ENCODE measurements around the gene TMEM273. TPM values are rescaled to one million over a fixed set of nuclear protein-coding genes. Genes with fewer than 3 reads are reported as not detected.
A peak's percentile ranks its signal among the peaks of the same experiment; 100 is the strongest.

The TMEM273 gene
- total RNA-seq, 1 donor from 2014 or later: 63.1 TPM

DNA sequence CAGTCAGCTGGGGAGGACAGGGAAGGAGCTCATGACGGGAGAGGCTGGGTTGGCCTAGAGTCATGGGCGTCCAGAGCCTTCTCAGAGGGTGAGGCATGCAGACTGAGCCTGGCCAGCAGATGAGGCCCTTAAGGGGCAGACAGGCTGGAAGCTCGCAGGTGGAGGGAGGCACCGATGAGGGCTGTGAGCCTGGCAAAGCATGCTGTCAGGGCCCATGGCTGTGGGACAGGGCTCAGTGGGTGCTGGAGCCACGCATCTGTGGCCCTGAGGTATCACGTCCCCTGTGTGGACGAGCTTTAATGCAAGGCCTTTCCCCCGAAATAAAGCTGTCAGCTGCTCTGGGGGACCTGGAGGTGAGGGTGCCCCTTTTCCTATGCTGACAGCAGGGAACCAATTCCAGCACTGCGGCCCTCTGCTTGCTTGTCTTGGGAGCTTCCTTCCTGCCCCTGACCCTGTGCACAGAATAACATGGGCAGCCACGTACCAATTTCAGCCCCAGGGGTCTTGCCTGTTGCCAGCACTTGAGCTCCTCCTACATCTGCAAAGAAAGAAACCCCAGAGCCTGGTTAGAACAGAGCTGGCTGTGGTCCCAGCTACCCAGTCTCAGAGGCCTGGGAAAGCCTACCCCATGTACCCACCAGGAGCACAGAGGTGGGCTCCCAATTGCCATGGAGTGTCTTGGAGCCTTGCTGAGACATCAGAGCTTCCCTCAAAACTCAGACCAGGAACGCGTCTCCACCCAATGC is 20.6 kb downstream of the TMEM273 start:
- H3K9me3 ChIP-seq: no peaks in the 10 kb centered on the region
- no peaks in the 10 kb centered on the region for H3K27me3 ChIP-seq
- no peak for ATAC-seq
- TF ChIP-seq, protein P1, sequence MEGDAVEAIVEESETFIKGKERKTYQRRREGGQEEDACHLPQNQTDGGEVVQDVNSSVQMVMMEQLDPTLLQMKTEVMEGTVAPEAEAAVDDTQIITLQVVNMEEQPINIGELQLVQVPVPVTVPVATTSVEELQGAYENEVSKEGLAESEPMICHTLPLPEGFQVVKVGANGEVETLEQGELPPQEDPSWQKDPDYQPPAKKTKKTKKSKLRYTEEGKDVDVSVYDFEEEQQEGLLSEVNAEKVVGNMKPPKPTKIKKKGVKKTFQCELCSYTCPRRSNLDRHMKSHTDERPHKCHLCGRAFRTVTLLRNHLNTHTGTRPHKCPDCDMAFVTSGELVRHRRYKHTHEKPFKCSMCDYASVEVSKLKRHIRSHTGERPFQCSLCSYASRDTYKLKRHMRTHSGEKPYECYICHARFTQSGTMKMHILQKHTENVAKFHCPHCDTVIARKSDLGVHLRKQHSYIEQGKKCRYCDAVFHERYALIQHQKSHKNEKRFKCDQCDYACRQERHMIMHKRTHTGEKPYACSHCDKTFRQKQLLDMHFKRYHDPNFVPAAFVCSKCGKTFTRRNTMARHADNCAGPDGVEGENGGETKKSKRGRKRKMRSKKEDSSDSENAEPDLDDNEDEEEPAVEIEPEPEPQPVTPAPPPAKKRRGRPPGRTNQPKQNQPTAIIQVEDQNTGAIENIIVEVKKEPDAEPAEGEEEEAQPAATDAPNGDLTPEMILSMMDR (IDR thresholded peaks at IDR 0.05): no peak
- no peaks in the 10 kb centered on the region for H3K36me3 ChIP-seq
- H3K4me3 ChIP-seq: no peak overlapping the region
- H3K27ac ChIP-seq: no peak overlapping the region
- intact Hi-C loops (cut with DNase I): no loop called here
- no peak for DNase-seq
- peaks cover 3% of the 10 kb centered on the region for H3K4me1 ChIP-seq

DNA sequence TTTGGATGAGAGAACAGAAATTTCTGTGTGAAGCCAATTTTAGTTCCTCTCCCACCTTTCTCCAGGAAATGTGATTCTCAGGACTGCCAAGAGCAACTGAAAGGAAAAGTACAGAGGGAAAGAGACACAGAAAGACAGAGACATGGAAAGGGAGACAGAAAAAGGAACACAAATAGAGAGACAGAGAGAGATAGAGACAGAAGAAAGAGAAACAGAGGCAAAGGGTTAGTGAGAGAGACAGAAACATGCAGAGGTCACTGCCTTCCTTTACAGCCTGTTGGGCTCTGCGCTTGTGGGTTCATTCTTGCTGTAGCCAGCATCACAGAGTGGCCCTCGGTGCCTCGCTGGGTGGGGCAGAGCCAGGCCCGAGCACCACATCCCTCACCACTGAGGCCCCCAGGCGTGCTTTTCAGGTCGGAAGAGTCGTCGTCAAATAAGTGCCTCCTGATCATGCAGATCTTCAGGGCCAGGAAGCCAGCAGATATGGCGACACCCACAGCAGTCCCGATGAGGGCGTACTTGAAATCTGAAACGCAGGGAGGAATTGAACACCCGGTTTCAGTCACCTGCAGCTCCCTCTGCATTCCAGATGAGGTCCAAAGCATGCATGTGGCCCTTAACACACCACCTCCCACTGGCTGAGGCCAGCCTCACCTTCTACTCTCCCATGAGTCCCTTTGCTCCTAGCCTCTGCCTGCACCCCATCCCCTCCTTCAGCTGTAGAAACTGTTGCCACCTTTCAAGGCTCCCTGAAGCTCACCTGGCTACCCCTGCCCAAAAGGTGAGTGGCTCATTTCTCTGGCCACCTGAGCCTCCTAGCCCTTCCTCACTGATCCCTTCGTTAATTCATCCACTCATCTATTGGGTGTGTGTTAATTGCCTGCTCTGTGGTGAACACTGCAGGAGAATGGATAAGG is 21.4 kb downstream of the TMEM273 start:
- no peak overlapping the region for H3K27ac ChIP-seq
- H3K4me1 ChIP-seq: no peaks in the 10 kb centered on the region
- no peak for DNase-seq
- no peak overlapping the region for H3K4me3 ChIP-seq
- TF ChIP-seq, protein P1 (IDR thresholded peaks at IDR 0.05): no peak
- intact Hi-C loops (cut with DNase I): no loop called here
- H3K9me3 ChIP-seq: no peaks in the 10 kb centered on the region
- H3K27me3 ChIP-seq: no peaks in the 10 kb centered on the region
- no peak for ATAC-seq
- H3K36me3 ChIP-seq: no peaks in the 10 kb centered on the region

DNA sequence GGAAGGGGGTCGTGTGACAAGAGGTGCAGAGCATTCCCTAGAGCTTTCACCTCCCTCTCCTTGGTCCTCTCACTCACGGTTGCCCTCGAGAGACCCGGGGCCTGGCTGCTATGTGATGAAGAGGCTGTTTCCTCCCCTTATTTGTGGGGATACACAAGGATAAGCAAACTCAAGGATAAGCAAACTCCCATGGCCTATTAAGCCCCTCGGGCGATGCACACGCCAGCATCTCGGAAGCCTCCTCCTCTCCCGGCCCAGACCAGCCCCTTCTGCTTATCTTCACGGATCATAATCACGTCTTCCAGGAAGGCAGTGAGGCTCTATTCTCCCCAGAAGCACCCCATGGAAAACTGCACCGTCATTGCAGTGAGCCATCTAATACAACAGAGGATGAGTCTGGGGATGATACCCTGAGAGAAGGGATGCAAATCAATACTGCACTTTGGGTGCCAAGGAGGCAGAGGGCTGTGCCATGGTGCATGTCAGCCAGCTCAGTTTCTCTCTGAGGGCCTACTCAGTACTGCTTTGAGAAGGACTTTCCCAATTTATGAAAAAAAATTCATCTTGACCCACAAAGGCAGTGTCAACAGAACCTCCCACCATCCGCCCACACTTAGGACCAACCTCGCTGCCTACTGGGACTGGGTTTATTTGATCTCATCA is 22.2 kb downstream of the TMEM273 start:
- DNase-seq (no peak), ATAC-seq (peak; percentile 4)
- H3K4me3 ChIP-seq: no peak overlapping the region
- TF ChIP-seq, protein P1 (IDR thresholded peaks at IDR 0.05): no peak
- intact Hi-C loops (cut with DNase I): no loop called here
- H3K27me3 ChIP-seq: no peaks in the 10 kb centered on the region
- H3K27ac ChIP-seq: no peak overlapping the region
- no peaks in the 10 kb centered on the region for H3K36me3 ChIP-seq
- no peaks in the 10 kb centered on the region for H3K4me1 ChIP-seq
- no peaks in the 10 kb centered on the region for H3K9me3 ChIP-seq

DNA sequence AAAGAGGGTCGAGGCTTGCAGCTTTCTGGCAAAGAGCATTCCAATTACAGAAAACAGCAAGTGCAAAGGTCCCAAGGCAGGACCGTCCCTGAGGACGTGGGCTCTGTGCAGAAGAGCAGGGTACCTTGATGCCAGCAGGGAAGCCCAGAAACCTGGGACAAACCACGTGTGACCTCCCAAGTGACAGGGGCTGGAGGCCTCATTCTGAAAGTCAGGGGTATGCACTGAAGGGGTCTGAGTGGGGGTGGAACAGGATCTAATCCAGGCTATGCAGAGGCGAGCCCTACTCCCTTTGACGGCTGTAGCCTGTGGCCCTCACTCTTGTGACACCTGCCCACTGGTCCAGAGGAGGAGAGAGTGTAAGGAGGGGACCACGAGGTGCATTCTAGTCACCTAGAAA is 22.9 kb downstream of the TMEM273 start:
- no peak overlapping the region for H3K4me3 ChIP-seq
- no peaks in the 10 kb centered on the region for H3K36me3 ChIP-seq
- DNase-seq (no peak), ATAC-seq (no peak)
- H3K27ac ChIP-seq: no peak overlapping the region
- TF ChIP-seq, protein P1 (IDR thresholded peaks at IDR 0.05): no peak
- intact Hi-C loops (cut with DNase I): no loop called here
- no peaks in the 10 kb centered on the region for H3K27me3 ChIP-seq
- no peaks in the 10 kb centered on the region for H3K9me3 ChIP-seq
- H3K4me1 ChIP-seq: no peaks in the 10 kb centered on the region

DNA sequence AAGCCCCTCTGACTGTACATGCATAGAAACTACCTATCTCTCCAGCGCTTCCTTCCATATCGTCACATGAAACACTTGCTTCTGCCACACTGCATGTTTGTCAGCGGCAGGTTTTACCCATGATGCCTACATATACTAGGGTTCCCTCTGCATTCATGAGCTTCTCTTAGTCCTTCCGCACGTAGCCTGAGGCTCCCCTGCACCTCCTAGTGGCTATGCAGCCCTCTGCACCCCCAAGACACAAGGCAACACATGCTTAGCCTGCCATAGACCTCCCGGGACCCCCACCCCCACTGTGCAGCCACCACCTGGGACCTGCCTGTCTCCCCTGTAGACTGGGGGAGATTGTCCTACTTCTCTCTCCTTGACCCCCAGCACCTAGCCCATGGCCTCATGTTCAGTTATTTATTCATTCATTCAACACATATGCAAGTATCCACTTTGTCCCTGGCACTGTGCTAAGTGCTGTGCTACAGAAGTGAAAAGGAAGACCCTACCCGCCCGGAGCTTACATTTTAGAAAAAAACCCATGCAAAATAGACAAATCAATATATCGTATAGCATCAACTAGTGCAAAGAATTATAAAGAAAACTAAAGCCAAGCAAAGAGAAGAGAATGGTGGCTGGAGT is 23.5 kb downstream of the TMEM273 start:
- TF ChIP-seq, protein P1 (IDR thresholded peaks at IDR 0.05): peak; percentile 68
- Histone ChIP-seq H3K9me3 (no peaks in the 10 kb centered on the region), H3K27ac (no peak overlapping the region), H3K36me3 (no peaks in the 10 kb centered on the region), H3K4me3 (no peak overlapping the region), H3K4me1 (no peaks in the 10 kb centered on the region), H3K27me3 (no peaks in the 10 kb centered on the region)
- intact Hi-C loops (cut with DNase I): no loop called here
- DNase-seq (no peak), ATAC-seq (peak; percentile 76)
